Measurements from ENCODE around the gene VSTM4.

Gene VSTM4, protein sequence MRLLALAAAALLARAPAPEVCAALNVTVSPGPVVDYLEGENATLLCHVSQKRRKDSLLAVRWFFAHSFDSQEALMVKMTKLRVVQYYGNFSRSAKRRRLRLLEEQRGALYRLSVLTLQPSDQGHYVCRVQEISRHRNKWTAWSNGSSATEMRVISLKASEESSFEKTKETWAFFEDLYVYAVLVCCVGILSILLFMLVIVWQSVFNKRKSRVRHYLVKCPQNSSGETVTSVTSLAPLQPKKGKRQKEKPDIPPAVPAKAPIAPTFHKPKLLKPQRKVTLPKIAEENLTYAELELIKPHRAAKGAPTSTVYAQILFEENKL

DNA sequence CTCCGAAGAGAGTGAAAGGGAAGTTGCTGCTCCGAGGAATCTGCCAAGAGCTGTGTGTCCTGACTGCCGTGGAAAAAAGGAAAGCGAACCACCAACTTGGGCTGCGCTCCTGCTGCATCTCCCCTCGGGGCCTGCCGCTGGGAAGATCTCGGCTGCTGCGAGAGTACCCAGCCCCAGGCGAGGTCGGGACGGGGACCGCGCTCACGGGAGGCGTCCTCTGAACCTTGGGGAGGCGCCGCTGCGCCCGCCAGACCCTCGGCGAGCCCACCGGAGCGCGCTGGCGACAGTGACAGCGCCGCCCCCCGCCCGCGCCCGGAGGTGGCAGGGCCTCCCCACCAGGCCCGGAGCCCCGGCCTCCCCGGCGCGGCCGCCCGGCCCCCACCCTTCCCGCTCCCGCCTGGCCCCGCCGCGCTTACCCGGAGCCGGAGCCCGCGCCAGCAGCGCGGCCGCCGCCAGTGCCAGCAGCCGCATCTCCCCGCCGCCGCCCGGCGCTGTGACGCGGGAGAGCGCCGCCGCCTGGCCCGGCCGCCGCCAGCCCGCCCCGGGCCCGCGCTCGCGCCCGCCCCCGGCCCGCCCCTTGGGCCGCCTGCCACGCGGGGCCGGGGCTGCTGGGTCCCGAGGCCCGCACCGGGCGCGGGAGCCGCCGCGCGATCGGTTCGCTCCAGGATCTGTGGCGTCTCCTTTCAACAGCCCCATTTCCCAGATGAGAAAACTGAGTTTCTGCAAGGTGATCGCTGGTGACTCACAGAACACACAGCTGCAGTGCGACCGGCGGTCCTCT, at the start of gene VSTM4:
Gene VSTM4, minus strand, starts transcription at position 508 of the 781 bp plus-strand sequence. Its CDS starts 37 bp downstream, at position 471.
- DNase-seq, result no peak

DNA sequence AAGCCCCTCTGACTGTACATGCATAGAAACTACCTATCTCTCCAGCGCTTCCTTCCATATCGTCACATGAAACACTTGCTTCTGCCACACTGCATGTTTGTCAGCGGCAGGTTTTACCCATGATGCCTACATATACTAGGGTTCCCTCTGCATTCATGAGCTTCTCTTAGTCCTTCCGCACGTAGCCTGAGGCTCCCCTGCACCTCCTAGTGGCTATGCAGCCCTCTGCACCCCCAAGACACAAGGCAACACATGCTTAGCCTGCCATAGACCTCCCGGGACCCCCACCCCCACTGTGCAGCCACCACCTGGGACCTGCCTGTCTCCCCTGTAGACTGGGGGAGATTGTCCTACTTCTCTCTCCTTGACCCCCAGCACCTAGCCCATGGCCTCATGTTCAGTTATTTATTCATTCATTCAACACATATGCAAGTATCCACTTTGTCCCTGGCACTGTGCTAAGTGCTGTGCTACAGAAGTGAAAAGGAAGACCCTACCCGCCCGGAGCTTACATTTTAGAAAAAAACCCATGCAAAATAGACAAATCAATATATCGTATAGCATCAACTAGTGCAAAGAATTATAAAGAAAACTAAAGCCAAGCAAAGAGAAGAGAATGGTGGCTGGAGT, 49.4 kb upstream of the VSTM4 start:
- DNase-seq, result peak; percentile 14

DNA sequence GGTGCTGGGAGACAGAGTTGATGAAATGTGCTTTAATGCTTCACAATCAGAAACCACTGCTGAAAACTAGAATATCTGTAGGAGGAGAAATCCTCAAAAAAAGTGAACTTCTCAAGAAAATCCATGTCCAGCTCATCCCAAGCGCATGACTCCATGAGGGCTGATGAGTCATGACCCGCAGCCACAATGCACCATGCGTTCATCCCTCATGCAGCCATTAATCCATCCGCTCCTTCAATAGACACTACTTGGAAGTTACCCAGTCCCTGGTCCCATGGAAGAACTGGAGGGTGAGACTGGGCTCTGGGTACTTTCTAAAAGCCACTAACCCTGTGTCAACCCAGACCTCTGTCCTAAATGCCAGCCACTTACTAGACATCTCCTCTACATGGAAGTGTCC, 48.4 kb upstream of the VSTM4 start:
- DNase-seq, result no peak

DNA sequence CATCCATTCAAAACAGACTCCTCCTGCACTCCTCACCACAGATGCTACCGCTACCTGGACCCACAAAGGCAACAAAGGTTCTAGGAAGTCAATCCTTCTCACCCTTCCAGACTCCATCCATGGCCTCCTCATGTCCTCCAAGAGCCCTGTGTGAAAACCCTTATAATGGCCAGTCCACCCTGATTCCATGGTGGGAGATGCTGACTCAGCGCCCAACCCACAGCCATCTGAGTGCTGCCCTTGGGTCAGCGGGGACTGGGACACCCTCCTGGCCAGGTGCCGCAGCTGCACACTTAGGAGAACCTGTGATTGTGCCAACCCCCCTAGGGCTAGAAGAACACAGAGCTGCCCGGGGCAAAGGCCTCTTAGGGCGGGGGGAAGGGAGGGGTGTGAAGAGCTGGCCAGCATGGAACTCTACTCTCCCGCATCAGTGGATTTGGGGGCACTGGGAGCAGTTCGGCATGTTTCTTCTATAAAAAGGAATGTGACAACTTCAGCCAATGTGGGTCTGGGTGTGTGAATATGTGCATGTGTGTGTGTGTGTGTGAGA, 47.5 kb upstream of the VSTM4 start:
- no peak for DNase-seq

DNA sequence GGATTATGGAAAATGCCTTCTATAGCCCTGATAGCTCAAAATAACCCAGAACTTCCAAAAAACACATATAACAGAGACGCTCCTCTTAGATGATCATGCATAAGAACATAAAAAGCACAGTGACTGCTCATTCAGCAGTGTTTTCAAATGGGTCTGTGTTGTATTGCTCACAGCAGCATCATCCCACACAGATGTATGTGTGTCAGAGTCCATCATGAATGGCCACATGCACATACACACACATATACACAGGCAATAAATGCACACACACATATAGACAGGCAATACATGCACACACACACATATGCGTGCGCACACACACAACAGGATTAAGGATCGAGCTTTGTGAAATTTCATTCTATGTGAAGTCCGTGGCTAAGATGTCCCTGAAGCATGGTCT, 46.7 kb upstream of the VSTM4 start:
- DNase-seq, result no peak

DNA sequence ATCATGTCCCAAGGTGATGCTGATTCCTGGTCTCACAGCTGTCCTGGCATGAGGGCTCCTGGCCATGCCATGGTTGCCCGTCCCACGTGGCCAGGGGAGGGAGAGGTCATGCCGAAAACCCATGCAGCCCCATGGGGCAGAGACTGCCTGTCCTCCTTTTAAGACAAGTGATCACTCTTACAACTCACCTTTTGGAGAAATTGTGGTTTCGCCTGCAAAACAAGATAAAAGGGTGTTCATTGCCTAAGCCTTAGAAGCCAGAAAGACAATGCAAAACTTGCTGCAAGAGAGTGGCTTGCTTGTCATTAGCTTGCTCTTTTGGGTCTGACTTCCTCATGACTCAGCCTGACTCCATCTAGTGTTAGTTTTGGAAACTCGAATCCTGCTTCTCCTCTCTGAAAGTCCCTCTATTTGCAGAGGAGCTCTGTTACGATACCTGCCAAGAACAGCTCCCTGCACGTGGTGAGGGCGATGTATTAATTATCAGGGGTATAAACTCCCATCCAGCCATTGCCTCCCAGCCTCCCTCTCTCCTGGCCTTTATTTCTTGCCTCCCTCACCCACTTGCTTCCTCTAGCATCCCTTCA, 46.2 kb upstream of the VSTM4 start:
- DNase-seq, result no peak

DNA sequence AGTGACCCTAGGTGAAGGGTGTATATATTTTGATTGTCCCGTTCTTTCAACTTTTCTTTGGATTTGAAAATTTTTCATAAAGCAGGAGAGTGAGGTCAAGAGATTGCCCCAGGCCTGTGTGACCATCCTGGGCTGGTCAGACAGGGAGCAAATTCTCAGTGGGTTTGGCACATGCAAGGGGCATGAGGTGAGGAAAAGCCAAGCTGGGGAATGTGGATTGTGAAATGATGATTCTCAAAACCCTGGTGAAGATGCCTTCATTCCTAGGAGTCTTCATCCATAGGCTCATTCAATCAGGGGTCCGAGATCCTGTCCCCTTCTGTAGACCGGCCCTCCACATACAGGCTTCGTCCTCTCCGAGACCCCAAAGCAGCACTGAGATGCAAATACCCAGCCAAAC, 45.5 kb upstream of the VSTM4 start:
- DNase-seq, result no peak

DNA sequence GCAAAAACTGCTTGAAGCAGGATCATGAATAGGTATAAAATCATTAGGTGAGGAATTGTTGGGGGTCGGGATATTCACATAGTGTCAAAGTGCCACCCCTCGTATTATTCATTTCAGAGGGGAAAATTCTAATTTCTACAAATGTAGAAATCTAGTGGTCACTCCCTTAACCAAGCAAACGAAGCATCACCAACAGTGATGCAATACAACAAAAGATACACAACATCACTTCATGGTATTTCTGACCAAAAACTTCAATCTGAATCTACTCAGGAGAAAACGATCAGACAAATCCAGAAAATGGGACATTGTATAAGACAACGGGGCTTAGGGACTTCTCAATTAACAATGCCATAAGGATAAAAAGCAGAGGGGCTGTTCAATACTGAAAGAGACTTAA, 44.8 kb upstream of the VSTM4 start:
- DNase-seq, result no peak

DNA sequence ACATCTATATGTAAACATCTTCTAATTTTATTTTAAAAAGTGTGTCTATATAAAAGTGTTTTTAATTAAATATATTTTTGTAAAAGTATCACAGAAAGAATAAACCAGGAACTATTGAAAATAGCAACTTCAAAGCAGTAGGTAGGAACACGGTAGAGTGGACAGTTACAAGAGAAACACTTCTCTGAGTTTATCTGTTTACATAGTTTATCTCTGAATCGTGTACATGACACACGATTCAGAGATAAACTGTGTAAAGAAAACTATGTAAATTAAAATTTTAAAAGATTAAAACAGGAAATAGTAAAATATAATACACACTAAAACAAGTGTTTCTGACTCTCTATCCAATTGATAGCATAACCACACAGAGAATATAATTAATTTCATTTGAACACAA, 43.6 kb upstream of the VSTM4 start:
- no peak for DNase-seq

DNA sequence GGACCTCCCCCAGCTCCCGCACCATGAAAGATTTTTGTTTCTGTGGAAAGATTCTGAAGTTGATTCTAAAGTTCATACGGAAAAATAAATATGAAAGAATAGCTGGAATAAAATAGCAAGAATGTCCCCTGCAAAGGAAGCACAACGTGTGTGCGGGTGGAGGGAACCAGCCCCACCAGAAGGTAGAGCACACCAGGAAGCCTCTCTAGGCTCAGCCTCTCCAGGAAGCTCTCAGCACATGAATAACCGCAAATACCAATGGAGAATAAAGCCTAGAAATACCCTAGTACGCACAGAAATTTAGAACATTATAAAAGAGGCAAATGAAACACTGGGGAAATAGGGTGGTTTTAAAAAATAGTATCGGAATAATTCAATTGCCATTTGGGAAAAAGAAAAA, 43.1 kb upstream of the VSTM4 start:
- no peak for DNase-seq

DNA sequence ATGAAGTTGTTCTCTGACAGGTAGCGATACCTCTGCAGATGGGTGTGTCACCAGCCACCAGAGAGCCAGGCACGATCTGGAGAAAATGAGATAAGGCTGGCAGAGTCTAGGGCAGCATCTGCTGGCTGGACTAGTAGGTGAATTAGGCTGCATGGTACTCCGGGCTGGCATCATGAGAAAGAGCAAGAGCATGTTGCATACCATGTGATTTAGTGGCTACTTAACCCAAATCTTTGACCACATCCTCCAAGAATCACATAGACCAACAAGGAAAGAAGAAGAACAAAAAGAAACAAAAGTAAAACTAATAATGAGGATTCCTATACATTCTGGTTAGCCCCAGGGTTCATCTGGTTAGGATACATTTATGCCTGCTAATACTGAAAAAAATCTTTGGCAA, 41.9 kb upstream of the VSTM4 start:
- no peak for DNase-seq

DNA sequence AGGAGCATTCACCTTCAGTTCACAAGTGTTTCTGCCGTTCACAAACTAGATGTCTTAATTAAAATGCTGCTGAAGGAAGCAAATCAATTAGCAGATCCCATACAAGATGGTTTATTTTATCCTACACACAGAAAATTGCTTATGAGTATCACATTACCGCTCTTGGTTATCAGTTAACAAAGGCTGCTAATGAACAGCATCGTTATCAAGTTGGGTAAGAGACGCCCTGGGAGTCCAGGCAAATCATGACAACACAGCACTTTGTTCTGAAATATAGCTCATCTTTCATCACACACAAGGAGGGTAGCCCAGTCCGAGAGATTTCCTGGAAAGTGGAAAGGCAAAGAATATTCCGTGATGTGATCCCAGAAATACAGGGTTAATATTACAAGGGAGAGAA, 39.3 kb upstream of the VSTM4 start:
- DNase-seq, result no peak

DNA sequence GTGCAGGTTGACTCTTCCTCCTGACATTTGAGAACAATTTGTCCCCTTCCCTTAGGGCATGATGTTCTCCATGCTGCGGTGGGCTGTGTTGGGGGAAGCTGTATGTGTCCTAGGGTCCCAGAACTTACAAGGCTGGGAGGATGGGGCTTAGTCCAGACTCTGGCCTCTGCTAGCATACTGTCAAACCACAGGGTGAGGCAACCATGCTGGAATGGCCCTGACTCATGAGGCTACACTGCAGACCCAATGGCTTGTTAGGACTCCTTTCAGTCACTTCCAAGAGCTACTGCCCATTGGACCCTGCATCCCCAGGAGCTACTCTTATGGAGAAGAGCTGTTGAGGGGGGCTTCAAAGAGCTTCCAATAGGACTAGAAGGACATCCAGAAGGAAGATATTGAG, 38.6 kb upstream of the VSTM4 start:
- DNase-seq, result no peak

DNA sequence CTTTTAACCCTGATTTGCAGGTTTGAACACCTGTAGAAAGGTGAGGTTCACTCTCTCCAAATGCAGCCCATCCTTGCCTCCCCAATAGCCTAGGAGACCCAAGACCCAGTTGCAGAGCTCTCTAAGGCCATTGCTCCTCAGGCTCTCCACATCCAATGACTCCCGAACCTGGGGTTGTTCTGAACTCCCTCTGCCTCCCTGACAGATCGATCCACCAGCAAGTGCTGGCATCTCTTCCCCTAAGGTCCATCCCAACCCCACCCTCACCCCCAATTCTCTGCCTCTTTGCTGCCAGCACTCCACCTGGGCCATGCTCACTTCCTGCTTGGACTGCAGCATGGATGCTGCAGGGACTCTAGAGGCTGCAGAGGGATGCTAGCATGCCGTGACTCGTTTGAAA, 37.8 kb upstream of the VSTM4 start:
- no peak for DNase-seq

DNA sequence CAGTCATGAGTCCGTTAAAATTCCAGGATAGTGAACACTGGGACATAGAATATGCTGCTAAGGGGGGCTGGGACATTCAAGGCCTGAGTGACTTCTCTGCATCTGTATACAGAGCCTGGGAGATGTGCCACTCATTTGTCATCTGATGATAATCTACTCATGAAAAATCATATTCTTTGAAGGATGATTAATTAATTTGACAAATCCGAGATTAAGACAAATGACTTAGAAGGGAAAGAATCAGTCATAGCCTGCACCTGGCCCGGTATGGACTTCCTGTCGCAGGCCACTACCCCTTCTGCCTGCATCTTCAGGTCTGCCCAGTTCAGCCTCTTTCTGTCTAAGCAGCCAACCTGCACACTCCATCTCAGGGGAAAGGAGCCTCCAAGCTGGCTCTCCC, 37.3 kb upstream of the VSTM4 start:
- no peak for DNase-seq

DNA sequence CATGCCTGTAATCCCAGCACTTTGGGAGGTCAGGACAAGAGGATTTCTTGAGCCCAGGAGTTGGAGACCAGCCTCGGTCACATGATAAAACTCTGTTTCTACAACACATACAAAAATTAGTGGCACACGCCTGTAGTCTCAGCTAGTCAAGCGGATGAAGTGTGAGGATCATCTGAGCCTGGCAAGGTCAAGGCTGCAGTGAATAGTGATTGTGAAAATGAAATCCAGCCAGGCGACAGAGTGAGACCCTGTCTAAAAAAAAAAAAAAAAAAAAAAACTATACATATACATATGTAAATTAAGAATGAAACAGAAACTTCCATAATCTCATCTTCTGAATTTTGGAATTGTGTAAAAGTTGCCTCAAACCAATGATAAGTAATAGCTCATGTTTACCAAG, 36.7 kb upstream of the VSTM4 start:
- DNase-seq, result no peak

DNA sequence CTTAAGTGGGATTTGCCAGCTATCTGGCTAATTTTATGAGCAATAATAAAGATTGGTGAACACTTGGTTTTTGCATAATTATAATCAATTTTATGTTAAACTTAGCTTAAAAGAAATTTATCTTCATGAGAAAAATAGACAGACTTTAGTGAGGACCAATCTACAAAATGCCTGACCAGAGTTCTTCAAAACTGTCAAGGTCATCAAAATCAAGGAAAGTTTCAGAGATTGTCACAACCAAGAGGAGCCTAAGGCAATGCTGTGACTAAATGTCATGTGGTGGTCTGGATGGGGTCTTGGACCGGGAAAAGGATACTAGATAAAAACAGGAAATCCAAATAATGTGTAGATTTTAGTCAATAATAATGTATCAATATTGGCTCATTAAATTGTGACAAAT, 36.2 kb upstream of the VSTM4 start:
- no peak for DNase-seq

DNA sequence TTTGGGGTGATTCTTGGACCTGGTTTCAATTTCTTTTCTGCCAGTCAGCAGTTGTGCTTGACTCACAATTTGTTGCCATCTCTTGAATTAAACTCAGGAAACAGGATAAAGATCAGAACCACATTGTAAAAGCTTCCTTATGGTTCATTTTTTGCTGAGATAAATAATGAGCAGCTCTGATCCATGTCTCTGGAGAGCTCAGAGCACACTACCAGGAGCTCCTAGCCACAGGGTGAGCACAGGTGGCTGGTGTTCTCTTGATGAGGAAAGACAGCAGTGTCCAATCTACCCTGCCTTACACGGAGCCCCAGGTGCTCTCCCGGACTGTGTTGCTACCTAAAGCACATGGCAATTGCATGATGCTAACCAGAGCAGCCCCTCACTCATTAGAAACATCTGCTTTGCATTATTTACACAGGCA, 35.7 kb upstream of the VSTM4 start:
- DNase-seq, result no peak

DNA sequence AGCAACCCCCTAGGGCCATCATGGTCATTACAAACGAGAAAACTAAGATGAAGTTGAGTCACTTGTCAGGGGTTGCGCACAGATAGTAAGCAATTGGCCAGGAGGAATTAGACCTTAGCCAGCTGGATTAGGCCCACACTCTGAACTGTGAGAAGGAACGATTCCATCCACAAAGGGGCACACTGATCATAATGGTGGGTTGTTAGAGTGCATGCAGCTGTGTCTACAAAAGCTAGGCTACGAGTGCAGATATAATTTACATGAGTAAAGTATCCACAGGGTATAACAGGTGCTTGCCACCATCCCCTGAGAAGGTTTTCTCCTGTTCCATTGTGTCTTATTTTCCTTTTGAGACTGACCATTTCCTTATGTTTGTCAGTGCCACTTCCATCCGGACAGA, 35.1 kb upstream of the VSTM4 start:
- peak; percentile 75 for DNase-seq

DNA sequence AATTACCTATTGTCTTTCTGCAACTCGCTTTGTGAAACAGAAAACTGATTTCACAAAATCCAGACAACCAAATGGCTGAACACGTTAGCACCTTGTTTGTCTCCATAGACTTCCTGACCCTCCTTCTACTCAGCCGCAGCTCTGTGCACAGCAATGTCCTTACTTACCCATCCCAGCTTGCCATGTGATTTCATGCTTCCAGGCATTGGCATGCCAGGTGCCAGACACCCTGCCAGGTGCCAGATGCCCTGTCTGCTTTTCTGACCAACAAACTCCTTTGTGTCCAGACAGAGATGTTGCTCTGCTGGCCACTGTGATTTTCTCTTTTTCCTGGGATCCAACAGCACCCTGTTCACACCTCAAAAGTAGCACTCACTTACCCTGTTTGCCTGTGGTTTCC, 34.6 kb upstream of the VSTM4 start:
- peak; percentile 11 for DNase-seq

DNA sequence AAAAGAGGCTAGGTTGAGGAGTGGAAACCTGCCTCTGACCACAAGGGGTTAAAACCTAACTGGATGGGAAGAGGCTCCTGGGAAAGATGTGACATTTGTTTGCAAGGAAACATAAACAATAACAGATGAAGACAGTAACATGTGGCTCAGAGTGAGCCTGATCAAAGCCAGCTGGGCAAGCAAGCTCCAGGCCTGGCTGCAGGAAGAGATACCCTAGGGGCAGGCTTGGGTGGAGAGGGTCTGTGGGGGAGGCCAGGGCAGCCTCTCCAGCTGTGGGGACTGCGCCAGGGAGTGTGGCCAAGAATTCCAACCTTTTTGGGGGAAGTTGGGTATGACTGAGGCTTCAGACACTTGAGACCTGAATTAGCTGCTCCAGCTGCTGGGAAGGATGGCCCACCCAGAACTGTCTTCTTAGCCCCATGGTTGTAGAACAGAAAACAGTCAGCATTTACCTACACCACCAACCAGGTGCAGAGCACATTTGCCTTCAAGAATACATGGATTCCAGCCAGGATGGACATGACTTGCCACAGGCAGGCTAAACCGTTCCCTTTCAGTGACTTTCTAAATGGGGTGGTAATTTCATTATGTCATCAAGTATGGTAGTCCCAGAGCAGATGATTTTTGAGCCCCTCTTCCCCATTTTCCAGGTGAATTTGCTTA, 28.9 kb upstream of the VSTM4 start:
- DNase-seq, result no peak

DNA sequence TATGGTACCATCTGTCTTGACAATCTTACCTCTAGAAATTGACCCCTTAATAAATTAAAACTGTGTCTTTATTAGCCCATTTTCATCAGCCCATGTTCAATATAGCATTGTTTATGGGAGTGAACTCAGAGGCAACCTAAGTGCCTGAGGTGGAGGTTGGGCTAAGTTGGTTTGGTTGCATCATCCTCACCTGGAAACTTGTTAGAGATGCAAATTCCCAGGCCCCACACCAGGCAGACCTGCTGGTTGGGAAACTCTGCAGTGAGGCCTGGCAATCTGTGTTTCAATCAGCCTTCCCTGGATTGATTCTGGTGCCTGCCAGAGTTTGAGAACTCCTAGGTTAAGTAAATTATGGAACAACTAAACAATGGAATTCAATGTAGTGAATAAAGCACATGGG, 27.9 kb upstream of the VSTM4 start:
- DNase-seq, result no peak
